Heart left ventricle (tissue), 16 donors: ENCODE data around the gene EFNA2. TPM values are rescaled to one million over a fixed set of nuclear protein-coding genes. Genes with fewer than 3 reads are reported as not detected.
"Not testable (repeated sequence)": the region's sequence is repeated elsewhere in the genome, so short reads cannot be mapped to it uniquely, and the experiment has no call there.

Experiments used
- ATAC-seq, 4 donors: fragments of 200-7000 bp; cut with Tn5 transposase; one replicate each; pipeline ENCODE4 v1.9.1; 2020 to 2022; ENCODE audit warnings: moderate library complexity in 4 of 4, mild to moderate bottlenecking in 3 of 4, moderate number of reproducible peaks in 1 of 4
- DNase-seq, 5 donors: peaks; one replicate each; pipeline ENCODE4 v3.0.0-alpha.2; 2020
- H3K27ac ChIP-seq, 12 donors: fragments of 200-600 bp; sonication (generic) in 4 of 12; one replicate each; pipeline versions ENCODE4 v1.5.0 to v1.8.0; 2016 to 2022; ENCODE audit warnings: mild to moderate bottlenecking in 2 of 12
- H3K27me3 ChIP-seq, 9 donors: fragments of 200-600 bp; sonication (generic) in 2 of 9; one replicate each; pipeline versions ENCODE4 v1.5.1 to v1.8.0; 2016 to 2022; ENCODE audit warnings: mild to moderate bottlenecking in 3 of 9
- H3K36me3 ChIP-seq, 9 donors: fragments of 200-600 bp; sonication (generic) in 2 of 9; one replicate each; pipeline versions ENCODE4 v1.5.0 to v1.8.0; 2018 to 2022; ENCODE audit warnings: mild to moderate bottlenecking in 2 of 9
- H3K4me1 ChIP-seq, 12 donors: fragments of 200-600 bp; sonication (generic) in 4 of 12; one replicate each; pipeline versions ENCODE4 v1.5.0 to v1.8.0; 2016 to 2022; ENCODE audit warnings: mild to moderate bottlenecking in 3 of 12
- H3K4me3 ChIP-seq, 12 donors: fragments of 200-600 bp; sonication (generic) in 4 of 12; one replicate each; pipeline versions ENCODE4 v1.5.0 to v1.8.0; 2017 to 2022; ENCODE audit warnings: mild to moderate bottlenecking in 9 of 12, moderate library complexity in 4 of 12
- H3K9me3 ChIP-seq, 12 donors: fragments of 200-600 bp; sonication (generic) in 4 of 12; one replicate each; pipeline versions ENCODE4 v1.5.0 to v1.8.0; 2016 to 2022; ENCODE audit warnings: mild to moderate bottlenecking in 1 of 12
- POLR2A ChIP-seq, 2 donors: fragments of 450-650 bp; IDR thresholded peaks; one replicate each; pipeline ENCODE4 v1.6.1; 2017; ENCODE audit warnings: antibody characterized with exemption in 2 of 2, mild to moderate bottlenecking in 2 of 2, moderate library complexity in 2 of 2
- WGBS, 4 donors: extraction: QIAGEN DNeasy Blood & Tissue Kit in 2 of 4; methylation state at CpG; one replicate each; pipeline versions ENCODE4 v1.1.5 to v1.1.7; 2013 to 2018; 5-methylcytosine and 5-hydroxymethylcytosine counted together
- intact Hi-C, 10 donors: fragments of 100-400 bp; cut with DNase I; formaldehyde crosslinking; loops; one replicate each; pipeline versions ENCODE4 v1.11.1 to v1.14.2; 2022
- polyA plus RNA-seq, 2 donors: library from polyadenylated mRNA; stranded (reverse); fragments of 200-250 nt; gene quantifications; one replicate each; pipeline ENCODE4 v1.2.3, GENCODE V29; 2013
- total RNA-seq, 9 donors: library from RNA; depleted of rRNA in 2 of 9; stranded (reverse); fragments of >200 nt in 2 of 9; fragmentation: NEBNext Ultra II Directional in 3 of 9; extraction: Animal tissue kit (Norgen Biotek cat#: 25700) in 3 of 9; gene quantifications; one replicate each; pipeline versions ENCODE4 v1.1.0 to v1.2.4, GENCODE V29; 2016 to 2023
- TF ChIP-seq, protein P1 (sequence below), 12 donors: fragments of 200-600 bp; sonication (generic) in 4 of 12; IDR thresholded peaks; one replicate each; pipeline versions ENCODE4 v1.5.0 to v1.8.0; 2018 to 2022; ENCODE audit warnings: antibody characterized with exemption in 12 of 12, mild to moderate bottlenecking in 5 of 12
- donor health status: ischemic (EF 13 %, LVEDD 7.1; RV severe dilation, severe dysfunction).
- donor health status: healthy with polysubstance abuse.
- donor health status: DM: no; HTN: yes; CAD: no.
- donor health status: DM: no; HTN: no; CAD: no.
- donor health status: ischemic (EF 25% LVEDD 6.9; RV normal size, moderate dysfunction).
- donor health status: ischemic (EF 25% LVEDD 5.7; RV mildly dilated, moderate dysfunction).
- donor health status: healthy.
- donor health status: DM: yes; HTN: yes; CAD: no.
- donor health status: ischemic (EF 35%, LVEDD 5.7; RV mildly dilated, moderate dysfunction).
- donor health status: nonischemic (EF 11% LVEDD 7.7; RV severe dilation, severe dysfunction).
- donor health status: DM: yes; HTN: yes; CAD: no.
- donor health status: PGD.
- donor health status: ischemic (EF 29% LVEDD 5.4; RV normal size, mild dysfunction).
- donor health status: nonischemic (EF 23%, LVEDD 6.1; RV moderate dilation, normal function).

EFNA2 gene
- total and polyA plus RNA-seq, 11 donors = not detected

DNA sequence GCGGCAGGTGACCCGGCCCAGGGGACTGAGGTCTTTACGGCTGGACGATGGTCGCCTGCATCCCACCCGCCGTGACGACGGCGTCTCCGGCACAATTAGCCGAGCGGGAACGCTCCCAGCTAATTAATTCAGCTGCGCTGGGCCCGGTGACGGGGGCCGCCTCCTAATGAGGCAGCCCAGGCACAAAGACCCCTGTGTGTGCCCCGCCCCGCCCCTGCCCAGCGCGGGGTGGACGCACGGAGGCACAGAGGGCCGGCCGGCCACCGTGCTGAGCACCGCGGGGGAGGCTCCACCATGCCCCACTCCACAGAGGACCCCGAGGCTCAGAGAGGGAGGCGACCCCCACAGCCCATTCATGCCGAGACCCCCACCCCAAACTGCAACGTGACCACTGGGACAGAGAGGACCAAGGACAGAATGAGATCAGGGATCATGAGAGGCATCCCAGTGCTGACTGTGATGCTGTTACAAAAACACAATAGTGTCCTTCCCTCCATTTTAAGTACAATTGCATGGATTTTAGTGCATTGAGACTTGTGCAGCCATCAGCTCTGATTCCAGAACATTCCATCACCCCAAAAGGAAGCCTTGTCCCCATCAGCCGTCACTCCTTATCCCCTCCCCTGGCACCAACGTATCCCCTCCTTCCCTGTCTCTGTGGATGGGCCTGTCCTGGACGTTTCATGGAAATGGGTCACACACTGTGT lies 17.0 kb downstream of the EFNA2 start:
- H3K4me1 ChIP-seq = no peaks in the 10 kb centered on the region
- no peak overlapping the region for H3K4me3 ChIP-seq
- intact Hi-C loops = no loop called here
- TF ChIP-seq POLR2A (IDR thresholded peaks at IDR 0.05) = no peak
- TF ChIP-seq, protein P1, sequence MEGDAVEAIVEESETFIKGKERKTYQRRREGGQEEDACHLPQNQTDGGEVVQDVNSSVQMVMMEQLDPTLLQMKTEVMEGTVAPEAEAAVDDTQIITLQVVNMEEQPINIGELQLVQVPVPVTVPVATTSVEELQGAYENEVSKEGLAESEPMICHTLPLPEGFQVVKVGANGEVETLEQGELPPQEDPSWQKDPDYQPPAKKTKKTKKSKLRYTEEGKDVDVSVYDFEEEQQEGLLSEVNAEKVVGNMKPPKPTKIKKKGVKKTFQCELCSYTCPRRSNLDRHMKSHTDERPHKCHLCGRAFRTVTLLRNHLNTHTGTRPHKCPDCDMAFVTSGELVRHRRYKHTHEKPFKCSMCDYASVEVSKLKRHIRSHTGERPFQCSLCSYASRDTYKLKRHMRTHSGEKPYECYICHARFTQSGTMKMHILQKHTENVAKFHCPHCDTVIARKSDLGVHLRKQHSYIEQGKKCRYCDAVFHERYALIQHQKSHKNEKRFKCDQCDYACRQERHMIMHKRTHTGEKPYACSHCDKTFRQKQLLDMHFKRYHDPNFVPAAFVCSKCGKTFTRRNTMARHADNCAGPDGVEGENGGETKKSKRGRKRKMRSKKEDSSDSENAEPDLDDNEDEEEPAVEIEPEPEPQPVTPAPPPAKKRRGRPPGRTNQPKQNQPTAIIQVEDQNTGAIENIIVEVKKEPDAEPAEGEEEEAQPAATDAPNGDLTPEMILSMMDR (IDR thresholded peaks at IDR 0.05) = no peak
- 60 to 77% (median 67%) methylated on average over 27 to 36 of the region's 36 CpGs for WGBS, 4 donors
- ATAC-seq (peak in 1 of 4 donors; percentile 19), DNase-seq (no peak)
- no peaks in the 10 kb centered on the region for H3K27me3 ChIP-seq
- H3K36me3 ChIP-seq = no peaks in the 10 kb centered on the region
- H3K27ac ChIP-seq = no peak overlapping the region
- no peaks in the 10 kb centered on the region for H3K9me3 ChIP-seq

DNA sequence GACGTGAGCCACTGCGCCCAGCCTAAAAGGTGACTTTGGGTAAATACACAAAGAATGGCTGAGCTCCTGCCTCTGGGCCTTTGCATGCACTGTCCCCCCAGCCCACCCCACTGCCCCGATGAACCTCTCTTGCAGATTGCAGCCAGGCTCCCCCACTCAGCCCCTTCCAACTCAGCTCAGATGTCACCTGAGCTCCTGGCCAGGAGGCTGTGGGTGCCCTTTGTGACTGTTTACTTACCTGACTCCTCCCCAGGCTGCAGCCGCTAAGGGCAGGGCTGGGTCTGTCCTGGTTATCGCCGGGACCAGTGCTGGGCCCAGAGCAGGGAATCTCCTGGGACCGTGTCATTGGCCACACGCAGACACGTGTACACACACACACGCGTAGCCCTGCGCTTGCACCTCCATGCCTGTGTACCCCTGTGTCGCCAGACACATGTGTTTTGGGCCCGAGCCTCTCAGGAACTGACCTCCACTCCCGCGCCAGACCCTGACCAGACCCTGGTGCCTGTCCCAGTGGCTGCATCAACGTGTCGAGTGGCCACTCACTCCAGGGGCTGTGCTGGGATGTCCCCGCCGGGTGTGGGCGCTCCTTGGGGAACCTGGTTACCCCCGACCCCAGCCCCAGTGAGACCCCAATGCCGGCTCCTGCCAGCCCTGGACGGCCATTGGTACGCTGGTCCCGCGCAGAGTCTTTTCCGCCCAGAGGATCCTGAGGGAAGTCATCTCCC lies 18.7 kb downstream of the EFNA2 start:
- H3K27me3 ChIP-seq = peaks cover 0 to 2% (median 0%) of the 10 kb centered on the region in 9 donors
- H3K4me3 ChIP-seq = no peak overlapping the region
- no peak overlapping the region for H3K27ac ChIP-seq
- DNase-seq (no peak), ATAC-seq (no peak)
- 84 to 87% (median 87%) methylated on average over 17 to 28 of the region's 28 CpGs for WGBS, 4 donors
- no peaks in the 10 kb centered on the region for H3K36me3 ChIP-seq
- H3K4me1 ChIP-seq = no peaks in the 10 kb centered on the region
- H3K9me3 ChIP-seq = no peaks in the 10 kb centered on the region
- intact Hi-C loops = no loop called here
- TF ChIP-seq POLR2A (IDR thresholded peaks at IDR 0.05) = no peak
- TF ChIP-seq, protein P1 (IDR thresholded peaks at IDR 0.05) = no peak

DNA sequence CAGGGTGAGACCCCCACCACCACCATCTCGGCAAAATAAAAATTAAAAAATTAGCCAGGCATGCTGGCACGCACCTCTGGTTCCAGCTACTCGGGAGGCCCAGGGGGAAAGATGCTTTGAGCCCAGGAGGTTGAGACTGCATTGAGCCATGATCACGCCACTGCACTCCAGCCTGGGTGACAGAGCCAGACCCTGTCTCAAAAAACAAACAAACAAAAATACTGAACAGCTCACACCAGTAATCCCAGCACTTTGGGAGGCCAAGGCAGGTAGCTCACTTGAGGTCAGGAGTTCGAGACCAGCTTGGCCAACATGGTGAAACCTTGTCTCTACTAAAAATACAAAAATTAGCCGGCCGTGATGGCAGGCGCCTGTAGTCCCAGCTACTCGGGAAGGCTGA lies 19.7 kb downstream of the EFNA2 start:
- ATAC-seq, H3K4me1 ChIP-seq, H3K36me3 ChIP-seq, DNase-seq, intact Hi-C loops, H3K4me3 ChIP-seq, H3K9me3 ChIP-seq, H3K27ac ChIP-seq: not testable (repeated sequence)
- WGBS, 4 donors = 81 to 91% (median 88%) methylated on average over 9 of the region's 9 CpGs
- H3K27me3 ChIP-seq = peaks cover 0 to 12% (median 0%) of the 10 kb centered on the region in 9 donors

DNA sequence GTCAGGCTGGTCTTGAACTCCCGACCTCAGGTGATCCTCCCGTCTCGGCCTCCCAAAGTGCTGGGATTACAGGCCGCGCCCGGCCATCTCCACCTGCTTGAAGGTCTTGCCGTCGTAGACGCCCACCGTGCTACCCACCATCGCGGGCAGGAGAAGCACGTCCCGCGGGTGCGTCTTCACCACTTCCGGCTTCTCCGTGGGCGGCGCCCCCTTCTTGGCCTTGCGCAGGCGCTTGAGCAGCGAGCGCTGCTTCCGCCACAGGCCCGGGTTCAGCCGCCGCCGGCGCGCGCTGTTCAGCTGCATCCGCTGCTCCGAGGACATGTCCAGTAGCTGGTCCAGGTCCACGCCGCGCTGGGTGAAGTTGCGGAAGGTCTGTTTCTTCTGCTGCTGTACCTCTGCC lies 21.6 kb downstream of the EFNA2 start:
- no peaks in the 10 kb centered on the region for H3K36me3 ChIP-seq
- intact Hi-C loops = no loop called here
- no peaks in the 10 kb centered on the region for H3K4me1 ChIP-seq
- ATAC-seq = no peak
- H3K9me3 ChIP-seq = no peaks in the 10 kb centered on the region
- no peak overlapping the region for H3K4me3 ChIP-seq
- DNase-seq = no peak
- 90 to 94% (median 92%) methylated on average over 30 to 38 of the region's 38 CpGs for WGBS, 4 donors
- peaks cover 0 to 26% (median 0%) of the 10 kb centered on the region in 9 donors for H3K27me3 ChIP-seq
- TF ChIP-seq, protein P1 (IDR thresholded peaks at IDR 0.05) = no peak
- no peak for TF ChIP-seq POLR2A (IDR thresholded peaks at IDR 0.05)
- no peak overlapping the region for H3K27ac ChIP-seq
